Measurements from ENCODE around the gene KCNQ4.

Gene KCNQ4

DNA sequence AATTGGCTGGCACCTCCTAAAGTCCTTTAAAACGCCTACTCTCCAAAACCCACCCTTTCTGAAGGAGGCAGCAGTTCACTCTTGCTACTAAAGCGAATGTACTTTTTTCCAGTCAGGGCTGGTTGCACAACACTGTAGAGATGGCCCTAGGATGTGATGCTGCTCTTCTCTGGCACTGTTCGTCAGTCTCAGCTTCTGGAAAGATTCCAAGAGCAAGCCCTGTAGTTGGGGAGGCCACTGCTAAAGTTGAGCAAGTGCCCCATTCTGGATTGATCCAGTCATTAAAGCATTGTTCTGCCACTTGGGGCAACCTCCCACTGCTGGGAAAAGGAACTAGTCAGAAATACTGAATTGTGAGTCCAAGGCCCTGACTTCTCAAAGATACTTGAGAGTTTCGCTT is 28.5 kb upstream of the KCNQ4 start:
- DNase-seq (ENCODE audit: low read depth) = no peak

DNA sequence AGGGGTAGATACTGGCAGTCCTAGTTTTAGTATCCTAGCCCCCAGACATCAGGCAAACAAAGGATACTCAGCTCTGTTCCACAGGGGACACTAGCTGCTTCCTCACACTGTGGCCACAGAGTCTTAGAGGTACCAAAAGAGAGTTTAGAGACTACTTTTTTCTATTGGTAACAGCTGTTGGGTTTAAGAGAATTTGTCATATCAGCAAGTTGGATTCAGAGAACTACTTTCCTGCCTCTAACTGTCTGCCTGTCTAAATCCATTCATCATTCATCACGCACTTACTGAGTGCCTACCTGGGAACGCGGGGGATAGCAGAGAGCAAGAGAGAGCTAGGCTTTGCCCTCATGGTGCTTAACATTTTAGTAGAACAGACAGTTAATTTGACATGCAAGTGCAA is 27.1 kb upstream of the KCNQ4 start:
- DNase-seq (ENCODE audit: low read depth) = no peak

GRCh38 chr1:40757084-40757483 is 26.5 kb upstream of the KCNQ4 start:
- DNase-seq (ENCODE audit: low read depth) = no peak

DNA sequence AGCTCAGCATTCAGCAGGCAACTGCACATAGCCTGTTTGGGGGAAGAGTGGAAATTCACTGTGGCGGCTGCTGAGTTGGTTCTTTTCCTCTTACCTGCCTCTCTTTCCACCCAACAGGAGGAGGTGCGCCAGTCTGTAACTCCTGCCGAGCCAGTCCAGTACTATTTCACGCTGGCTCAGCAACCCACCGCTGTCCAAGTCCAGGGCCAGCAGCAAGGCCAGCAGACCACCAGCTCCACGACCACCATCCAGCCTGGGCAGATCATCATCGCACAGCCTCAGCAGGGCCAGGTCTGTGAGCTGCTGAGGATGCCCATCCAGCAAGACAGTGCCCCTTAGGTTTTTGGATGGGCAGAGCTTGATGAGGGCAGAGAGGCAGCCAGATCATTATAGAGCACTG is 25.6 kb upstream of the KCNQ4 start:
- DNase-seq (ENCODE audit: low read depth) = no peak

DNA sequence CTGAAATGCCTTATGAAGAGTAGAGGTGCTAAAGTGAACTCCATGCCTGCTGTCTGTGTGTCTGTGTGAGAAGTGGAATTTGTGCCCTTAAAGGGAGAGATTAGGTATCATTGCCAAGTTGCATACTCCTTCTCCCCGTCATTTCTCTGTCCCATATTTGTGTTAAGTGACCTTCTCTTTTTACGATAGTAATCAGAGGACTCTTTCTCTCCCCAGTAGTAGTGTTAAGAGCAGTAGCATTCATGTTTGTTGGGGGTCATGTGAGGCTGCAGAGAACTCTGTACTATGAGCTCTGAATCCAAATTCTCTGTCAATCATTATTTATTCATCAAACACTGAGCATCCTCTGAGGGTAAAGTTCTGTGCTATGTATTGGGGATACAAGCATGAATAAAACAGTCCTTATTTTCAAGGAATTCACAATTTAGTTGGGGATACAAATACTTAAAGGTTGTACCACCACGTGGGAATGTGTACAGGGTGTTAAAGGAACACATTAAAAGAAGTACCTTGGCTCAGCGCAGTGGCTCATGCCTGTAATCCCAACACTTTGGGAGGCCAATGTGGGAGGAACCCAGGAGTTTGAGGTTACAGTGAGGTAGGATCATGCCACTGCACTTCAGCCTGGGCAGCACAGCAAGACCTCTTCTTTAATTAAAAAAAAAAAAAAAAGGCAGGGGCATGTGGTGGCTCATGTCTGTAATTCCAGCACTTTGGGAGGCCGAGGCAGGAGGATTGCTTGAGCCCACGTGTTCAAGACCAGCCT is 24.8 kb upstream of the KCNQ4 start:
- DNase-seq (ENCODE audit: low read depth) = no peak

DNA sequence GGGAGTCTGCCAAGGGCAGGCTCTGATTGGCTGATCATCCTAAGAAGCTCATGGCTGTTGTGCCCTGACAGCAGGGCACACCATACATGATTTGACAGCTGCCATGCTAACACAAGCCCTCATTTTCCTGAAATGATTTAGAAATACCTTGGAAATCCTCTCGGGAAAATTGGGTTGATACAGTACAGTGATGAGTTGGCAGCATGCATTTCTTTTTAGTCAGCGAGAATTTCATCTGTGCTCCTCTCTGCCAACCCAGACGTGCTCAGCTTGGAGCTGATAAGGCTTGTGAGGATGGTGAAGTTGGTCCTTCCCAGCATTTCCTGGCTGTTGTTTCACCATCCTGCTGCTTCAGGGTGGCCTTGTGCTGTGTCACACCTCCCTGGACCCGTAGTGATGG is 22.6 kb upstream of the KCNQ4 start:
- DNase-seq (ENCODE audit: low read depth) = no peak

DNA sequence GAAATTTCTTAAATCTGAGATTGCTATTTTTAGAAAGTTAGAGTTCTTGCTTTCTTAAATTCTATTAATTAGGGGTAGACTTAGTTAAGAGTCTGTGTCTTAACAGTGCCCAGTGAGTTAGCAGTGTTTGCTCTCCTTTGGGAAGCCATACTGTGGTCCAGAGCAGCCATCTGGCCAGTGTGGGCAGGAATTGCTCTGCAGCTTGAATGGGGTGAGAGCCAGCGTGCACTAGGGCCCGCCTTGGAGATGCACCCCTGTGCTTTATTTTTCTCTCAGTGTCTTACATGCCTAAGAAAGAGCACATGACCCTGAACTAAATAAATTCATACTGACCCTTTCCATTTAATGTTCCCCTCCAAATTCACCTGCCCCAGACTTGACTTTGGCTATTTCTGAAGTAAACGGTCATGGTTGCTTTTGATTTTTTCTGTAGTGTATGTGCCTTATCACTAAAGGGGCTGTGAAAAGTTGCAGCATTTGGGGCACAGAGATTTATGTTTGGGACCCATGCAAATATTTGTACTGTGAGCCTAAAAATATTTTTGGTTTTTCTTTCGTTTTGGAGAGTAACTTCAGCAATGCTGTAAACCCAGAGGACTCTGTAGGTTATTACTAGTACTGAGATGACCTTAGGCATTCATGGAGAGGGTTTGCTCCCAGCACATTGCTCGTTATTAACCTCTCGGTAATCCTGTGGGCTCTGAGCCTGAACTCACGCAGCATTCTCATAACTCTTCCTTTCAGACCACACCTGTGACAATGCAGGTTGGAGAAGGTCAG is 21.3 kb upstream of the KCNQ4 start:
- DNase-seq (ENCODE audit: low read depth) = no peak

GRCh38 chr1:40763742-40764532 is 19.6 kb upstream of the KCNQ4 start:
- DNase-seq (ENCODE audit: low read depth) = no peak

DNA sequence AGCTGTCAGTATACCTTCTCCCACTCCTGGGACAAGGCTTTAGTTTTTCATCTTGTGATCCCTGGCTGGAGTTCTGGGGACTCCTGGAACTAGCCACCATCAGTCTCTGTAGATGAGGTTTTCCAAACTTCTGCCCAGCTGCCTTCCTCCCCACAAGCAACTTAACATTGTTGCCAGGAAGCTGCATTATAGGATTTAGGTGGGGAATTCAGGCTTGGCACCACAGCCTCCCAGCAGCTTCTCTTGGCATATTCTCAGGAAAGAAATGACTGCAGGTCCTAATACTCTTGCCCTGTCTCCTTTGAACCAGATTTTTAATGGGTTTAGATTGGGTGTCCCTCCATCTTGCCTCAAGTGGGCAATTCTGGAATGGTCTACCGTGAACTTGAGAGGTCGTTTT is 18.6 kb upstream of the KCNQ4 start:
- no peak for DNase-seq (ENCODE audit: low read depth)

DNA sequence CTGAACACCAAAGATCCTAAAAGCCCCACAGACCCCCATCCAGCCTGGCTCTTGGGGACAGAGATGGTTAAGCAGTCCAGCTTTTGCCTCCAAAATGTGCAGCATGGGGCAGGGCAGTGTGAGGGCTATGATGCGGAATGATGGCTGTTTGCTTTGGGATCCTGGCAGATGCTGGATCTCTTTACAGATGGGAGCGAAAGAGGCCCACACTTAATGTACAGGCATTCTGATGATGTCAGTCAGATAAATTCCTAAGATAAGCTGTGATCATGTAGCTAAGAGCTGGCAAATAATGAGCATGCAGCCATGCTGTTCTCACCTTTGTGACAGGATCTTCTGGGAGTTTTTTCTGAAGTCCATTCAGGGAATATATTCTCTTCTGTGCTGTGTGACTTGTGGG is 17.6 kb upstream of the KCNQ4 start:
- DNase-seq (ENCODE audit: low read depth) = no peak

GRCh38 chr1:40766560-40766959 is 17.0 kb upstream of the KCNQ4 start:
- DNase-seq (ENCODE audit: low read depth) = no peak

GRCh38 chr1:40768146-40768990 is 15.2 kb upstream of the KCNQ4 start:
- no peak for DNase-seq (ENCODE audit: low read depth)

- DNase-seq (ENCODE audit: low read depth) = no peak
Measured at GRCh38 chr1:40769815-40770214, 13.8 kb upstream of the KCNQ4 start.

GRCh38 chr1:40770296-40771070 is 13.1 kb upstream of the KCNQ4 start:
- no peak for DNase-seq (ENCODE audit: low read depth)

DNA sequence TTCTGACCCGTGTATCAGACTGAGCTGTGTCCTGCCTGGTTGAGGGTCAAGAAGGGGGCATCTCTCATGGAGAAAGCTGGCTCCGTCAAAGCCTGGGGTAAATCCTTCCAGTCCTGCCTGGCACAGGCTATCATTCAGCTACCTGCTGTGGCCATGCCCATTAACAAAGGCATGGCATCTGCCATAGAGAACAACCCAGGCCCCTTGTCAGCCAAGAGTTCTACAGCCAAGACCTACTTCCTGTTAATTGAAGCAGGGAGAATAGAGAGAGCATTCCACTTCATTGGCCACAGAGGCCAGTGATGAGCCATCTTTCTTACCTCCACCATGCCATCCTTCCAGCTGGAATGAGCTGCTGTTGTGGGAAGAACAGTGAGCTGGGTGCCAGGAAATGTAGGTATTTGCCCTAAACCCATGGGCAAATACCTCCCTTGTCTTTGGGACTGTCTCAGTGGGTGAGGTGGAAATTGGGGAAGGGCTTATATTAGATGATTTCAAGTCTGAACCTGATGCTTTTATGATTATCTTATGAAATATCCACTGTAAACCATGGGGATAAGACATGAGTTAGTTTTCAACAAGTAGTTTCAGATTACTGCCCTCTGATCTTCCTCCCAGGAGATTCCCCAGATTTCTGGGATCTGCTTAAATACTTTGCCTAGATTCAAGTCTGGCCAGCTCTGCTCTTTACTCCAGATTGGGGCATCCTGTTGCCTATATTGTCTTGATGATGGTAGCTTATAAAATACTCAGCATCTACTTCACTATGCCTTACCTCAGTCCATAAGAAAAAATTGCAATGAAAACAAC is 11.2 kb upstream of the KCNQ4 start:
- no peak for DNase-seq (ENCODE audit: low read depth)

GRCh38 chr1:40773748-40774265 is 9.8 kb upstream of the KCNQ4 start:
- DNase-seq (ENCODE audit: low read depth) = no peak

- DNase-seq (ENCODE audit: low read depth) = no peak
Measured at GRCh38 chr1:40774266-40774998, 9.2 kb upstream of the KCNQ4 start.

DNA sequence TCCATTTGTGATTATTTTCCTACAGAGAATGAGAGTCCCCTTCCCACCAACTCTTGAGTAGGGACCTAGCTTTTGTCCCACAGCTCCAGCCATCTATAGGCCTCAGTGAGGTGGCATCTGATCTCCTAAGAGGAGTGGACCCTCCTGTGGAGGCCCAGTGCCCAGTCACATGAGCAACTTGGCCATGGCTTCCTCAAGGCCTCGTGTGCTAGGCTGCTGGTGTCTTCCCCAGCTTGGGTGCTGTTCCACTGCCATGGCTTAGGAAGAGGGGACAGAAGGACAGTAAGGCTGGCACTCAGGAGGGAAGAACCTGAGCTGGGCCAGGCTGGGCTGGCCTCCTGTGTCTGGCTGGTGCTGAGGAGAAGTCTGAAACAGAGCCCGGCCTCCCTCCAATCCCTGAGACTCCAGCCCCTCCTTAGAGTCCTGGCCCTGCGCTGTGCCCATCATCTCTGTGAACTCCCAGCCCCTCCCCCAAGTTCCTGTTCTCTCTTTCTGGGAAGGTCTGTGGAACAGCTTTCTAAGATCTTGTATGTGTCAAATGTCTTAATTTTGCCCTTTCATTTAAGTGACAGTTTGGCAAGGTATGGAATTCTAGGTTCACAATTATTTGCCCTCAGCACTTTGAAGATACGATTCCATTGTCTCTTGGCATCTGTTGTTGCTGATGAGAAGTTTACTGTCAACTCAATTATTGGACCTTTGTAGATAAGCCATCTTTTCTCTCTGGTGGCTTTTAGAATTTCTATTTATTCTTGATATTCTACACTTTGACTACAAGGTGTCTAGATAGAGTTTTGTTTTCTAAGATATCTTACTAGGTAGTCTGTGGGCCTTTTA is 7.1 kb upstream of the KCNQ4 start:
- no peak for DNase-seq (ENCODE audit: low read depth)
